Measurements from ENCODE around the gene SPATA13. TPM values are rescaled to one million over a fixed set of nuclear protein-coding genes. Genes with fewer than 3 reads are reported as not detected.

Gene SPATA13
- total RNA-seq, 6 experiments from 2014 or later = 7.0 to 9.2 (median 8.4) TPM

DNA sequence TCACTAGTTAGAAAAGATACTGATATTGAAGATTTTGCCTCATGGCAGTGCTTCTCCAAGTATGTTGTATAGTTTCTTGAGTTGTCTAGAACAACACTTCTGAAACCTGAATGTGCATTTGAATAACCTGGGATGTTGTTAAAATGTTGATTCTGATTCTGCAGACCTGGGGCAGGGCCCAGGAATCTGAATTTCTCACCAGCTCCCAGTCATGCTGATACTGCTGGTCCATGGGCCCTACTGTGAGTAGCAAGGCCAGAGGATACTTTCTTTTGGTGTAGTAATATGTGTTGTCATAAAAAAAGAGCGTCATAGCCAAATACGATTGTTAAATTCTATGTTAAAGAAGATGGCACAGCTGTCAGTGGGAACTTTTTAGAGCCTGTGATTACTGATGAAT lies 107.3 kb downstream of the SPATA13 start:
- no peaks in the 10 kb centered on the region for H3K9me3 Mint-ChIP-seq
- peaks cover 26% of the 10 kb centered on the region for H3K4me1 Mint-ChIP-seq (ENCODE audit: low read depth)
- H3K27me3 Mint-ChIP-seq (ENCODE audit: insufficient read depth) = no peaks in the 10 kb centered on the region; the same call in 1 of the 2 replicates
- no peak for TF ChIP-seq CTCF (IDR thresholded peaks at IDR 0.05)
- no peak for DNase-seq
- H3K36me3 Mint-ChIP-seq (ENCODE audit: low read depth) = no peaks in the 10 kb centered on the region
- H3K27ac Mint-ChIP-seq = no peak overlapping the region
- H3K4me3 Mint-ChIP-seq = no peak overlapping the region

- Mint-ChIP-seq H3K4me3 (peak overlapping the region; percentile 87), H3K36me3 (ENCODE audit: low read depth) (no peaks in the 10 kb centered on the region), H3K27ac (peak overlapping the region; percentile 92; the same call in 1 of the 2 replicates), H3K9me3 (no peaks in the 10 kb centered on the region), H3K4me1 (ENCODE audit: low read depth) (peaks cover 26% of the 10 kb centered on the region), H3K27me3 (ENCODE audit: insufficient read depth) (no peaks in the 10 kb centered on the region; the same call in 1 of the 2 replicates)
- no peak for TF ChIP-seq CTCF (IDR thresholded peaks at IDR 0.05)
- DNase-seq = no peak
Observed at GRCh38 chr13:24269821-24270220, 109.3 kb downstream of the SPATA13 start.

- Mint-ChIP-seq H3K27me3 (ENCODE audit: insufficient read depth) (no peaks in the 10 kb centered on the region; the same call in 1 of the 2 replicates), H3K36me3 (ENCODE audit: low read depth) (no peaks in the 10 kb centered on the region), H3K9me3 (no peaks in the 10 kb centered on the region), H3K4me1 (ENCODE audit: low read depth) (peaks cover 26% of the 10 kb centered on the region), H3K4me3 (peak overlapping the region; percentile 87), H3K27ac (peak overlapping the region; percentile 92)
- peak; percentile 51 for DNase-seq
- TF ChIP-seq CTCF (IDR thresholded peaks at IDR 0.05) = no peak
Observed at GRCh38 chr13:24270639-24271141, 110.2 kb downstream of the SPATA13 start.

DNA sequence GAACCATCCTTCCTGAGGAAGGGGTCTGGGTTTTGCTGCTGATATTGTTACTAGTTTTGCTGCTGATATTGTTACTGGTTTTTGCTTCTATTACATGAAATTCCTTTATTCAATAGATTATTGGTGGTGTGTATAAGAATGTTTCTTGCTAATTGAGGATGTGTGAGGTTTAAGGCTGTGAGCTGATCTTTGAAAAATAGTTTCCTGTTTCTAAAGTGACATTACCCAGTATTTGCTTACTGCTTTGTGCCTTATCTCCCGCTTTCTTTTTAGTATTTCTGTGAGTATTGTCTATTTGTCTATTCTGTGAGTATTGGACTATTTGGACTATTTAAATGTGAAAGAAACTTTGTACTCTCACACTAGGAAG lies 110.7 kb downstream of the SPATA13 start:
- Mint-ChIP-seq H3K4me3 (peak overlapping the region; percentile 87), H3K9me3 (no peaks in the 10 kb centered on the region), H3K4me1 (ENCODE audit: low read depth) (peaks cover 26% of the 10 kb centered on the region), H3K27me3 (ENCODE audit: insufficient read depth) (no peaks in the 10 kb centered on the region; the same call in 1 of the 2 replicates), H3K36me3 (ENCODE audit: low read depth) (no peaks in the 10 kb centered on the region), H3K27ac (peak overlapping the region; percentile 92)
- no peak for TF ChIP-seq CTCF (IDR thresholded peaks at IDR 0.05)
- no peak for DNase-seq

GRCh38 chr13:24271601-24272451 lies 111.3 kb downstream of the SPATA13 start:
- peak; percentile 74 for DNase-seq
- no peaks in the 10 kb centered on the region for H3K9me3 Mint-ChIP-seq
- peak overlapping the region; percentile 92 for H3K27ac Mint-ChIP-seq
- H3K36me3 Mint-ChIP-seq (ENCODE audit: low read depth) = no peaks in the 10 kb centered on the region
- peak overlapping the region; percentile 87 for H3K4me3 Mint-ChIP-seq
- no peak for TF ChIP-seq CTCF (IDR thresholded peaks at IDR 0.05)
- H3K27me3 Mint-ChIP-seq (ENCODE audit: insufficient read depth) = no peaks in the 10 kb centered on the region; the same call in 1 of the 2 replicates
- peaks cover 26% of the 10 kb centered on the region for H3K4me1 Mint-ChIP-seq (ENCODE audit: low read depth)
